SW480 (cell line): ENCODE data around the gene TIGD6.
A peak's percentile ranks its signal among the peaks of the same experiment; 100 is the strongest.
"Not testable (repeated sequence)": the region's sequence is repeated elsewhere in the genome, so short reads cannot be mapped to it uniquely, and the experiment has no call there.

ENCODE experiments used
- DNase-seq: peaks from one replicate; pipeline ENCODE4 v3.0.0-alpha.2; 2016; ENCODE audit warnings: low spot score

TIGD6 gene

GRCh38 chr5:149969181-149969930, 31.1 kb downstream of the TIGD6 start:
- DNase-seq, result no peak

- no peak for DNase-seq
These were observed 33.5 kb downstream of the TIGD6 start for GRCh38 chr5:149966946-149967345.

GRCh38 chr5:149963729-149964128, 36.7 kb downstream of the TIGD6 start:
- DNase-seq, result no peak

- DNase-seq, result no peak
These were observed 37.7 kb downstream of the TIGD6 start for GRCh38 chr5:149962601-149963300.

- peak; percentile 49 for DNase-seq
These were observed 38.5 kb downstream of the TIGD6 start for GRCh38 chr5:149961957-149962409.

GRCh38 chr5:149961186-149961685, 39.2 kb downstream of the TIGD6 start:
- DNase-seq, result no peak

- DNase-seq, result peak; percentile 99
These were observed 39.9 kb downstream of the TIGD6 start, which contains the start of gene SLC26A2 for GRCh38 chr5:149960272-149961185. SLC26A2 (plus strand) TSS chr5:149960758; CDS start chr5:149977653, 16,895 bp downstream.

- DNase-seq, result peak; percentile 48
These were observed 40.8 kb downstream of the TIGD6 start for GRCh38 chr5:149959406-149960236.

GRCh38 chr5:149957855-149958254, 42.6 kb downstream of the TIGD6 start:
- DNase-seq, result no peak

GRCh38 chr5:149956685-149957084, 43.8 kb downstream of the TIGD6 start:
- DNase-seq, result no peak

- peak; percentile 14 for DNase-seq
These were observed 45.7 kb downstream of the TIGD6 start for GRCh38 chr5:149954798-149955197.

GRCh38 chr5:149953436-149954121, 46.9 kb downstream of the TIGD6 start:
- DNase-seq, result no peak

GRCh38 chr5:149951138-149951749, 49.2 kb downstream of the TIGD6 start:
- DNase-seq, result no peak

- DNase-seq, result no peak
These were observed 51.5 kb downstream of the TIGD6 start for GRCh38 chr5:149948993-149949392.

GRCh38 chr5:149946118-149946517, 54.3 kb downstream of the TIGD6 start:
- no peak for DNase-seq

- DNase-seq, result no peak
These were observed 55.8 kb downstream of the TIGD6 start, which contains the start of gene PDE6A for GRCh38 chr5:149944666-149945065. PDE6A (minus strand) TSS chr5:149944793; CDS start chr5:149944673, 120 bp downstream.

- not testable (repeated sequence) for DNase-seq
These were observed 57.1 kb downstream of the TIGD6 start for GRCh38 chr5:149943177-149943949.
